Neutrophil (primary cell): ENCODE results near the gene VPS33B.
"Not testable (repeated sequence)": the region's sequence is repeated elsewhere in the genome, so short reads cannot be mapped to it uniquely, and the experiment has no call there.

ENCODE experiments used
- H3K27ac ChIP-seq: fragments of 200-600 bp; sonication (generic); 2 replicates; pipeline ENCODE4 v1.5.1; 2016; ENCODE audit warnings: mild to moderate bottlenecking, moderate library complexity
- H3K27me3 ChIP-seq: fragments of 200-600 bp; sonication (generic); 2 replicates; pipeline ENCODE4 v1.6.0; 2016; ENCODE audit warnings: mild to moderate bottlenecking
- H3K36me3 ChIP-seq: fragments of 200-600 bp; sonication (generic); 2 replicates; pipeline ENCODE4 v1.5.1; 2017
- H3K4me1 ChIP-seq, 2 experiments: fragments of 200-600 bp in 1 of 2; sonication (generic) in 1 of 2; 1 replicate in 1 of 2; 2 replicates in 1 of 2; pipeline versions ENCODE4 v1.5.1 to v1.6.1; 2013 to 2016; ENCODE audit warnings: low read depth in 1 of 2, low read length in 1 of 2, mild to moderate bottlenecking in 1 of 2, moderate library complexity in 1 of 2; ENCODE audit not compliant: control insufficient read depth in 1 of 2, insufficient read depth in 1 of 2
- H3K4me3 ChIP-seq, 2 experiments: fragments of 200-600 bp in 1 of 2; sonication (generic) in 1 of 2; 1 replicate in 1 of 2; 2 replicates in 1 of 2; pipeline ENCODE4 v1.5.1; 2013 to 2016; ENCODE audit warnings: low read depth in 1 of 2, low read length in 1 of 2, mild to moderate bottlenecking in 1 of 2, moderate library complexity in 1 of 2
- H3K9me3 ChIP-seq: fragments of 200-600 bp; sonication (generic); 2 replicates; pipeline ENCODE4 v1.5.1; 2016
- TF ChIP-seq, protein P1 (sequence below): fragments of 200-600 bp; sonication (generic); IDR thresholded peaks from 2 replicates; pipeline ENCODE4 v1.5.1; 2016; ENCODE audit warnings: antibody characterized with exemption

The VPS33B gene

GRCh38 chr15:91054816-91055215, 32.4 kb upstream of the VPS33B start:
- H3K27me3 ChIP-seq, result peaks cover 73% of the 10 kb centered on the region
- no peaks in the 10 kb centered on the region for H3K4me1 ChIP-seq
- TF ChIP-seq, protein P1, sequence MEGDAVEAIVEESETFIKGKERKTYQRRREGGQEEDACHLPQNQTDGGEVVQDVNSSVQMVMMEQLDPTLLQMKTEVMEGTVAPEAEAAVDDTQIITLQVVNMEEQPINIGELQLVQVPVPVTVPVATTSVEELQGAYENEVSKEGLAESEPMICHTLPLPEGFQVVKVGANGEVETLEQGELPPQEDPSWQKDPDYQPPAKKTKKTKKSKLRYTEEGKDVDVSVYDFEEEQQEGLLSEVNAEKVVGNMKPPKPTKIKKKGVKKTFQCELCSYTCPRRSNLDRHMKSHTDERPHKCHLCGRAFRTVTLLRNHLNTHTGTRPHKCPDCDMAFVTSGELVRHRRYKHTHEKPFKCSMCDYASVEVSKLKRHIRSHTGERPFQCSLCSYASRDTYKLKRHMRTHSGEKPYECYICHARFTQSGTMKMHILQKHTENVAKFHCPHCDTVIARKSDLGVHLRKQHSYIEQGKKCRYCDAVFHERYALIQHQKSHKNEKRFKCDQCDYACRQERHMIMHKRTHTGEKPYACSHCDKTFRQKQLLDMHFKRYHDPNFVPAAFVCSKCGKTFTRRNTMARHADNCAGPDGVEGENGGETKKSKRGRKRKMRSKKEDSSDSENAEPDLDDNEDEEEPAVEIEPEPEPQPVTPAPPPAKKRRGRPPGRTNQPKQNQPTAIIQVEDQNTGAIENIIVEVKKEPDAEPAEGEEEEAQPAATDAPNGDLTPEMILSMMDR, result no peak
- H3K27ac ChIP-seq, result no peak overlapping the region
- H3K4me3 ChIP-seq, result no peak overlapping the region
- no peaks in the 10 kb centered on the region for H3K36me3 ChIP-seq
- H3K9me3 ChIP-seq, result no peaks in the 10 kb centered on the region

DNA sequence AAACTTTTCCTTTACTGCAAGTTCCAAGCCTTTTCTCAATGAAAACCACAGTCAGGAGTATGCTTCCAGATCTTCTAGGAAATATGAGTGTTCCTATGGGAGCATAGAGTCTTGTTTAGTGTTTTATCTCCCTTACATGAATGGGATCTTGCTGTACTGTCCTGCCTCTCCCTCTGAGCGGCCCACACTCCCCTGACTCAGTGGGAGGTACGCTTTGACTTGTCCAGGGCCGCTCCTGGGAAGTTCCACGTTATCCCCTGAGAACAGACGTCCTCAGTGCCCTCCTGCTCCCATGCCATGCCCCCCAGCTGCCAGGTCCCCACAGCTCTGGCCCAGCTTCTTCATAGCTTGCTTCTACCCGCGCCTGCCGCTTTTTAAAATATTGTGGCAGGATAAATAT, 28.9 kb upstream of the VPS33B start:
- TF ChIP-seq, protein P1, result no peak

GRCh38 chr15:91050128-91050455, 27.7 kb upstream of the VPS33B start:
- TF ChIP-seq, protein P1, result no peak
- Histone ChIP-seq H3K27ac (no peak overlapping the region), H3K9me3 (peaks cover 5% of the 10 kb centered on the region)

More for the DNA sequence above, 28.9 kb upstream of the VPS33B start:
- peaks cover 5% of the 10 kb centered on the region for H3K9me3 ChIP-seq
- H3K27me3 ChIP-seq, result peaks cover 37% of the 10 kb centered on the region
- no peaks in the 10 kb centered on the region for H3K4me1 ChIP-seq
- H3K4me3 ChIP-seq, result no peak overlapping the region
- no peak overlapping the region for H3K27ac ChIP-seq
- H3K36me3 ChIP-seq, result no peaks in the 10 kb centered on the region

GRCh38 chr15:91049378-91050127, 27.2 kb upstream of the VPS33B start:
- Histone ChIP-seq H3K27me3 (peaks cover 20% of the 10 kb centered on the region), H3K4me1 (no peaks in the 10 kb centered on the region), H3K27ac (no peak overlapping the region), H3K4me3 (no peak overlapping the region), H3K9me3 (peaks cover 5% of the 10 kb centered on the region), H3K36me3 (no peaks in the 10 kb centered on the region)
- TF ChIP-seq, protein P1, result no peak

More at GRCh38 chr15:91050128-91050455, 27.7 kb upstream of the VPS33B start:
- Histone ChIP-seq H3K27me3 (peaks cover 26% of the 10 kb centered on the region), H3K36me3 (no peaks in the 10 kb centered on the region), H3K4me3 (no peak overlapping the region), H3K4me1 (no peaks in the 10 kb centered on the region)

GRCh38 chr15:91047545-91048199, 25.3 kb upstream of the VPS33B start:
- Histone ChIP-seq H3K4me3 (no peak overlapping the region), H3K36me3 (no peaks in the 10 kb centered on the region), H3K4me1 (no peaks in the 10 kb centered on the region), H3K27ac (peak overlapping the region; percentile 77), H3K9me3 (peaks cover 5% of the 10 kb centered on the region), H3K27me3 (peaks cover 6% of the 10 kb centered on the region)
- TF ChIP-seq, protein P1, result no peak

DNA sequence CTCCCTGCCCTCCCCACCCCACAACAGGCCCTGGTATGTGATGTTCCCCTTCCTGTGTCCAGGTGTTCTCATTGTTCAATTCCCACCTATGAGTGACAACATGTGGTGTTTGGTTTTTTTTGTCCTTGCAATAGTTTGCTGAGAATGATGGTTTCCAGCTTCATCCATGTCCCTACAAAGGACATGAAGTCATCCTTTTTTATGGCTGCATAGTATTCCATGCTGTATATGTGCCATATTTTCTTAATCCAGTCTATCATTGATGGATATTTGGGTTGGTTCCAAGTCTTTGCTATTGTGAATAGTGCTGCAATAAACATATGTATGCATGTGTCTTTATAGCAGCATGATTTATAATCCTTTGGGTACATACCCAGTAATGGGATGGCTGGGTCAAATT, 23.7 kb upstream of the VPS33B start:
- H3K27ac ChIP-seq, result not testable (repeated sequence)

More for the DNA sequence above, 23.7 kb upstream of the VPS33B start:
- not testable (repeated sequence) for H3K9me3 ChIP-seq, H3K4me3 ChIP-seq, H3K4me1 ChIP-seq, H3K27me3 ChIP-seq, H3K36me3 ChIP-seq
